OCI-M2 (cell line): Measurements from ENCODE around the gene CCDC50.

Experiments
- DNase-seq: peaks from one replicate; lab custom pipeline; 2025; ENCODE audit not compliant: unreplicated experiment; lab: John Stamatoyannopoulos, UW

Gene CCDC50

DNA sequence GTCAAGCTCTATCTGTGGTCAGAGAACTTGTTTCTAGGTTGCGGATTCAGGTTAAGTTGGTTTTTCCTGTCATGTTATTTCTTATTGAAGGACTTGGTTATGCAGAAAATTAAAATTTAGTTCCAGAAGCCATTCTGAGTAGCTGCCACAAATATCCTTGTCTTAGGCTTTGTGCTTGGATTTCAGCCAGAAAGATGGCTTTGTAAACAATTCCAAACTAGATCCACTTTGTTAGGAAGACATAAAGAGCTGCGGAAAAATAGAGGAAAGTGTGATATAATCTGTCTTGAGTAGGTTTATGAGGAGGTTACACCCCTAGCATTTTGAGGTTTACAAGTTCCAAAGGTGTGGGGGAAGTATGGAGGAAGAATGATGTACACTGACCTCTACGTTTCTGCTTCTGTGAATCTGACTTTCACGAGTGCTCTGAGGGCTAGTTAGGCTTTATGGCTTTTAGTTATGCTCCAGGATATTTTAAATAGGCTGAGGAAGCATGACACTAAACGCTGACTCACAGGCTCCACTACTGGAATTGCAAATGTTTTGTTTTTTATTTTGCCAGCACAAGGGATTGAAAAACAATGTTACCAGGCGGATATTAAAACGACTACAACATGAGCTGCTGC, 47.4 kb downstream of the CCDC50 start:
- no peak for DNase-seq

DNA sequence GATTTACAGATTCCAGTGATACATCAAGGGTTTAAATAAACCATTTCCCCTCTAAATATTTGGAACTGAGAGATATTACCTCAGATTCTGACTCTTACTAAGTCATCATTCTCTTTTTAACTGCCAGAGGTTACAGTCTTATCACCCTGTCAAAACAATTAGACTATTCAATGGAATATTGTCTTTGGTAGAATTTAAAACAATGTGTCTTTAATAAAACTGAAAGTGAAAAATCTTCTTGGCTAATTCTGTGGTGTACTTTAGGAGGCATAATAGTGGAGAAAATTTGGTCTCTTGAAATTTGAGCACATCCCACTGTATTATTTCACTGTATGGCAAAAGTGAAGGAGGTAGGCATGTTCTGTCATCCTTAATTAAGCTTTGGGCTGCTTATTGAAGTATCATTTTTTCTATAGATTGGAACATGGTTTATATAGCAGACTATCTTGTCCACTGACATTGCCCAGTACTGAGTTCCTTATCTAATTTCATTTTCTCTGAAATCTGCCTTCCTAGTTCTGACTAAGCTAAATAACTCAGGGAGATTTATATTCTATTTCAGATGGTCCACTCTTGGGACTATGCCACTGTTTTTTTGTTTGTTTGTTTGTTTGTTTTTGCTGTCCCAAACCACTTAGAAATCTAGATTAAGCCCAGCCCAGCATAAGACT, 49.1 kb downstream of the CCDC50 start:
- no peak for DNase-seq

DNA sequence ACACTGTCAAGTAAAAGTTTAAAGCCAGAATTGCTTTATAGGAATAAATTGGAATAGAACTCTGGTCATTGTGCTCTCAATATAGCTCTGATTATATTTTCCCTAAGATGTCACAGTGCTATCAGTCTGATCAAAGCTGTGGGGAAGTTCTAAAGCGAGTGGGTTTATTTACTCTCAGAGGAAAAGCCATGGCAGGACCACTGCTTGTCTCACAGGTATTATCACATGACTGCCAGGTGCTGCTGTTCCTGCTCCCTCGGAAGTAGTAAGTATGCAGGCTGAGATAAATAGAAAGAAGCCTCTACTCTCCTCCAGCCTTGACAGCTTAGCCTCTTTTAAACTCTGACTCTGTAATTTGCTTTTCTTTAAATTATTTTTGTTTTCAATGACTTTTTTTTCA, 50.3 kb downstream of the CCDC50 start:
- DNase-seq: no peak

DNA sequence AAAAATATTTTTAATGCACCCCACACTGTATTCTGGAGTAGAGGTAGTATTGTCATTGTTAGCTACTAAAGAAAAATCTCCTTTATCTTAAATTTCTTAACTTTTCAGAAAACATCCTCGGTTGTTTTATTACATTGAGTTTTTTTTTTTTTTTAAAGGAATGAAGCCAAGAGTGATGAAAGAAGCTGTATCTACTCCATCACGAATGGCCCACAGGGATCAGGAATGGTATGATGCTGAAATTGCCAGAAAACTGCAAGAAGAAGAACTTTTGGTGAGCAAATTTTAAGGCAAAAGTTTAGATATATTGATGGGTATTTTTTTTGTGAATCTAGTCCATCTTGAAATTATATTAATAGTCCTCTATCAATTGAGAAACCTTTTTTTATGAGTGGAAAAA, 50.8 kb downstream of the CCDC50 start:
- DNase-seq: no peak

DNA sequence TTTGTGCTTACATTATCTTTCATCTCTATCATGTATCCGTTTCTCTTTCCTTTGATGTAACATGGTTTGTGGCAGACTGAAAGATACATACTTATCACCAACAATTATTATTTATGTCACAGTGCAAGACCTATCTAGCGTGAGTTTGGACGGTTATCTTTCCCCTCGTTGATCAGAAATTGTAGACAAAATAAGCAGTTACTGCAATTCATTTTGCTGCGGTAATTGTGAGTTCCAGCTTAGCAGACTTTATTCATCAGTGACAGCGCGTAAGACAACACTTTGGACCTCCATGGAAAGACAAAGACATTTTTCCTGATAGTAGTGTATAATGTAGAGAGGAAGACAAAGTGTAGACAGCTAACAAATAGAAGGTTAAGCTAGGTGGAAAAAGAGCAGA, 52.1 kb downstream of the CCDC50 start:
- DNase-seq: no peak

DNA sequence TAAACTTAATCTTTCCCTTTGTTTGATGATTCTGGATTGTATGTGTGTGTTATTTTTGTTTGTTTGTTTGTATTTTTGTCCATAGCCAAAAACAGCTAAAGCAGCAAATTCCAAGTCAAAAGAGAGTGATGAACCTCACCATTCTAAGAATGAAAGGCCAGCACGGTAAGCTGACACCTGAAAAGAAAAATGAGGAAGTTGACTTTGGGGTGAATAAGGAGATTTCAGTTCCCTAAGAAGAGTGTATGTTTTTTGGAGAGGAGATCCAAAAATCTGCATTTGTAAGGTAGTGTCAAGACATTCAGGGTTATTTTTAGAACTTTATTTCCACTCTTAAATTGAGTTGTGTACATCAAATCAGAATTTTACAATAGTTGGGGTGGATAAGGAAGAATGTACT, 53.5 kb downstream of the CCDC50 start:
- DNase-seq: no peak

DNA sequence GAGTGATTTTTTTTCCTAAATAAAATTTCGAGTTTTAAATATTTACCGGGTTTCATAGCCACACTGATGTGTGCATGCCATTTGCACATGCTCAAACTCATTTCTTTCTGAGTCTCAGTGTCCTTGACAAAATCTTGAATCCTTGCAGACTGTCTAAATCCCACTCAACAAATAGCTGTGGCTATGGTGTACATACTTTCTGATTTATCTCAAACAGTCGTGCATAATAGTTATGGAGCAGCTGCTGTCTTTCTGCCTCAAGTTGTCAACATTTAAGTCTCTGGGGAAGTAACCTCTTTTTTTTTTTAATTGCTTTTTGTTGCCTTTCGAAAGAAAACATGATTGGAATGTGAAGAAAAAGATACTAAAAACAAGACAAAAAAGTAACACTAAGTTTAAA, 53.9 kb downstream of the CCDC50 start:
- no peak for DNase-seq

DNA sequence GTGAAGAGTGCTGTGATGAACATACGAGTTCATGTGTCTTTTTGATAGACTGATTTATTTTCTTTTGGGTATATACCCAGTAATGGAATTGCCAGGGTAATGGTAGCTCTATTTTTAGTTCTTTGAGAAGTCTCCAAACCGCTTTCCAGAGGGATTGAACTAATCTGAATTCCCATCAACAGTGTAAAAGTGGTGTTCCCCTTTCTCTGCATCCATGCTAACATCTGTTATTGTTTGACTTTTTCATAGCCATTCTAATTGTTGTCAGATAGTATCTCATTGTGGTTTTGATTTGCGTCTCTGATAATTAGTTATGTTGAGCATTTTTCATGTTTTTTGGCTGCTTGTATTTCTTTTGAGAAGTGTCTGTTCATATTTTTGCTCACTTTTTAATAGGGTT, 55.9 kb downstream of the CCDC50 start:
- DNase-seq: no peak

DNA sequence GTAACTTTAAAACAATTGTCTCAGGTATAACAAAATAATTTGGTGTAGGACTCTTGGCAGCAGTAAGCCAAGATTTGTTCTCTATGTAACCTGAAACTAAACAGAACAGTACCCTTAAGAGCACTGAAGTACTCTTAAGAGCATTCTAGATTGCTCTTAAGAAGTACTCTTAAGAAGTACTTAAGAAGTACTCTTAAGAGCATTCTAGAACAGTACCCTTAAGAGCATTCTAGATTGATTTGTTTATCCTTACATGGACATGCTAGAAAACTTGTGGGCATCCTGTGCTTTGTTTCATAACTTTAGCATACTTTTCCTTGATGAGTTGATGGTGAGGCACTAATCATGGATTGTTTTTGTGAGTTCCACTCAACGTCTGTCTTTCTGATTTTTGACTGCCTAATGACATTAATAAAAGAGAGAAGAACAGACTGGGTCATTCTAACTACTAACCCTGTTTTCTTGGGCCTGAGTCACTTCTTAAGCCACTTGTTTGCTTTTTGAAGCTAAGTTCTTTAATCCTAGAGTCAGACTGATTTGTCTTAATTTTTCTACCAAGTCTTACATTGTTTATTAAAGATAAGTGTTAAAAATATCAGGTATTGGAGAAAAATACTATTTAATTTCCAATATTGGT, 58.4 kb downstream of the CCDC50 start:
- no peak for DNase-seq

DNA sequence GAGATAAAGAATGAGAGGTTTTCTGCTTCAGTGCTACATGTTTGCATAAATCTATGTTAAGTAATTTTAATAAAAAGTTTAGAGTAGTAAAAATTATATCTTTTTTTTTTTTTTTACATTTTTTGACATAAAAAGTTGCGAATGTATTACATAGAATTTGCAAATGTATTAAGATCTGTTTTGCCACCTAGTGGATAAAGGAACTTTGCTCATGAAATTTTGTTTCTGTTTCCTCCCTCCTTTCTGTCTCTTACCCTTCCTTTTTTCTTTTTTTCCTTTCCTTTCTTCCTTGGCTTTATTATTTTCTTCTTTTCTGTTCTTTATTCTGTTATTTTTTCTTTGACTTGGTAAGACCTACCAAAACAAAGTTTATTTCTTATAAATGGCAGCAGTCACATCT, 59.6 kb downstream of the CCDC50 start:
- DNase-seq: no peak

DNA sequence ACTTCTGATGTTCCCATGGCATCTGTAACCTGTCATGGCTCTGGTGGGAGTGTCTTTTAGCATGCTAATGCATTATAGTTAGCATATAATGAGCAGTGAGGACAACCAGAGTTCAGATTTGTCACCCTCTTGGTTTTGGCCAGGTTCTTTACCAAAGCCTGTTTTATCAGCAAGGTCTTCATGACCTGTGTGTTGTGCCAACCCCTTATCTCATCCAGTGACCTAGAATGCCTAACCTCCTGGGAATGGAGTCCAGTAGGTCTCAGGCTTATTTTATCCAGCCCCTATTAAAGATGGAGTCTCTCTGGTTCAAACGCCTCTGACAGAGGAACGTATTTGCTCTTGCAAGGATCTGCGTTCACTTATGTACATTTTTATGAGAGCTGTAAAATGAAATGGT, 61.4 kb downstream of the CCDC50 start:
- no peak for DNase-seq

DNA sequence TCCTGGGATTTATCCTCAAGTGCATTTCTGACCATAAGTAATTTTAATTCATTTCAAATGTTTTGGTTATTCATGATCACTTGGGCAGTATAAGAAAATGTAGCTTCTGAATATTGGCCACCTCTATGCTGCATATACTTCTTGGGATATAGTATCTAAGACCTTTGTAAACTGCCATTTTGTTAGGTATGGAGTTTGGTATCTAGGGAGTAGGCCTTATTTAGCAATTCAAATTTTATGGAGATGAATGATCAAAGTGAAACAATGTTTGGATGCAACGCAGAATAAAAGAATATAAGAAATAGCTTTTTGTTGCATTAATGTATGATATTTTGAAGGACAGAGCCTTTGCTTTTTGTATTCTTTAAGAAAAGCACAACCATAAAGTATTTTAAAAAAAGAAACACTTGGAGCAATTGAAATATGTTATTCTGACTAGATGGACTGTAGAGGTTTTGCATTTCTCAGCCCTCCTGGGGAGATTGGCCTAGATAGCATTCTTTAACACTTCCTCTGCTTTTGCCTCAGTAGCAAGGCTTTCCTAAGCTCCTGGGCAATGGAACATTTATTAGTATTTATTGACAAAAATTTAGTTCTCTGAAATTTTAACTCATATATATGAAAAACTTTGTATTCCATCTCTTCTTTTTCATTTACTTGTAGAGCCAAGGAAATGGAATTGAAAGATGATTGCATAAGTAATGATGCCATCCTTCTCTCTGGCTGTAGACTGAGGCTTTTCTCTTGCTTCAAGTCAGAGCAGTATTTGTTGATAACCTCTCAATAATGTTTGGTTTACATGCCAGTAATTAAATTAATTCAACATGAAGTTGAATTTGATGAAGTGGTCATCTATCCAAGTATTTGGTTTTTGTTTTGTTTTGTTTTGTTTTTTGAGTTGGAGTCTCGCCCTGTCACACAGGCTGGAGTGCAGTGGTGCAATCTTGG, 62.9 kb downstream of the CCDC50 start:
- DNase-seq: no peak

DNA sequence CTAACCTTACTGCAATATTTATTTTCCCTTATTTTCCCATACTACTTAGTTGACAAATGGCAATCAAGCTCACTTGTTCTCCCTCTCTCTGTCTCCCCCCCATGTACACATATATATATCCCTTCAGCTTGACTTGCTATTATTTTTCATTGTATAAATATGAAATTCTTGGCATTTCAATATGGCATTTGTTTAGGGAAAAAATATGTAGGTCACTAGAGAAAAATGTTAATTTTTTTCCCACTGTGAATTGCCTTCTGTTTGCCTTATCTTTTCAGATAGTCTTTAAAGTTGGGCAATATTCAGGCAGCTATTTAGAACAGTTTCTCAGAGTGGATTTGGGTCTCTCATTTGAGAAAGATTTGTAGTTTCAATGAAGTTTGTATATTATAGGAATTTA, 64.0 kb downstream of the CCDC50 start:
- no peak for DNase-seq

DNA sequence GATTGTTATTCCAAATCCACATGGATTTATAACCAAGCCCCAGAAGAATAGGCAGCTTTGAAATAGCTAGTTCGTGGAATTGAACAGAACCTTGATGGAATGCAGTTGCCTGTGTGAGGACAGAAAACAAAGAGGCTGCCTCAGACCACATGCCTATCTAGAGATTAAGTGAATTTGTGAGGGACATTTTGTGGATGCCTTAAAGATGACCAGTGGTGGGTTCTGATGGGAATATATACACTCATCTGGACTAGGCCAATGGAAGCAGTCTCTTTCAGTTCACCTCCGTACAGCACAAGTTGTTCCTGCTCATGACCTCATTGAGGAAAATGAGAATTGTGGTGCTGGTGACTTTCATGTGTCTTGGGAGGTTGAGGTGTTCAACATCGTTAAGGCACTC, 68.6 kb downstream of the CCDC50 start:
- DNase-seq: no peak

DNA sequence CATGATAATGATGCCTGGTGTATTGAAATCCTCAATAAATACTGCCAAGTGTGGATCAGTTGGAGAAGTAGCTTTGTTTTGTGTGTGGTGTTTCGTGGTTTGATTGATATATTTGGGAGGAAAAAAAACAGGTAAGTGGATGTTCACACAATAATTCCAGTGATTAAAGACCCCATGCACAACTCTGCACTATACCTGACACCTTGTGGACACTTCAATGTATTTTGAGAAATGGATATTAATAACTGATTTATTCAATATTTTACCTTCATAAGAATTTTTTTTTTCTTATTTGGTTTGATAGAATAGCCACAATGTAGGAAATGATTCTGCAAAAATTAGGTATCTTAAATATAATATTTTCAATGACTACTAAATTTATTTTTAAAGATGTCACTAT, 69.4 kb downstream of the CCDC50 start:
- no peak for DNase-seq

DNA sequence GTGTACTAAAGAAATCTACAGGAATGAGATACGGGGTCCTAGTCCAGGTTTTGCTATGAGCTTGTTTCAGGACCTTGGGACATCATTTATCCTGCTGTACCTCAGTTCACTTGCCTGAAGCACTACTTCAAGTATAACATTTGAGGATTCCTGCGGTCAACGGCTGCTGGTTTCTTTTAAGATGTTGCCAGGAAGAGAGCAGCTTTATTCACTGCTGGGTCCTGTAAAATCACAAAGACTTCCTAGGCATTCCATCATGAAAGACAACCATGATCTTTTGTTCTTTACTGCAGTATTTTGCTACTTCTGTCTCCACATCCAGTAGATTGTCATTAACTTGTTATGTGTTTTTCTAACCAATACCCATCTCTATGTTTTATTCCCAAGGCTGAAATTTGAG, 70.7 kb downstream of the CCDC50 start:
- DNase-seq: no peak

DNA sequence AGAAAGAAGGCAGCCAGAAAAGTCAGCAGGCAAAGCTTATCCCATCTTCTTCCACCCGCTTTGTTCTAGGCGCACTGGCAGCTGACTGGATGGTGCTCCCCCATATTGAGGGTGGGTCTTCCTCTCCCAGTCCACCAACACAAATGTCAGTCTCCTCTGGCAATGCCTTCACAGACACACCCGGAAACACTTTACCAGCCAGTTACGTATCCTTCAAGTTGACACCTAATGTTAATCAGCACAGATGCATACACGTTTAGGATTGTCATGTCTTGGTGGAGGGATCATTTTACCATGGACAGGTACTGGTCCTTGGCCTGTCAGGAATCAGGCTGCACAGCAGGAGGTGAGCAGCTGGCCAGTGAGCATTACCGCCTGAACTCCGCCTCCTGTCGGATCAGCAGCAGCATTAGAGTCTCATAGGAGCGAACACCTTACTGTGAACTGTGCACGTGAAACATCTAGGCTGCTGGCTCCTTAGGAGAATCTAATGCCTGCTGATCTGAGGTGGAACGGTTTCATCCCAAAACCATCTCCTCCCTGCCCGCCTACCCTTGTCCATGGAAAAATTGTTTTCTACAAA, 72.7 kb downstream of the CCDC50 start:
- no peak for DNase-seq

DNA sequence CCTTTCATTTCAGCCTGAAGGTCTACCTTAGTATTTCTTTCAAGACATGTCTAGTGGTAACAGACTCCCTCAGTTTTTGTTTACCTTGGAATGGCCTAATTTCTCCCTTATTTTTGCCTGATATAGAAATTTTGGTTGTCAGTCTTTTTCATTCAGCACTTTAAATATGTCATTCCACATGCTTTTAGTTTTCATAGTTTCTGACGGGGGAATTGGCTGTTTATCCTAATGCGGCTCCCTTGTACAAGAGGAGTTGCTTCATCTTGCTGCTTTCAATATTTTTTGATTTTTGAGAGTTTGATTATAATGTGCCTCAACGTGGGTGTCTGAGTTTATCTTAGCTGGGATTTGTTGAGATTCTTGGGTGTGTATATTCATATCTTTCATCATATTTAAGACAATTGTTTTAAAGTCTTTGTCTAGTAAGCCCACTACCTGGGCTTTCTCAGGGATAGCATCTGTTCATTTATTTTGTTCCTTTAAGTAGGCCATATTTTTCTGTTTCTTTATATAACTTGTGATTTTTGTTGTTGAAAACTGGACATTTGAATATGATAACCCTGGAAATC, 80.7 kb downstream of the CCDC50 start:
- no peak for DNase-seq

DNA sequence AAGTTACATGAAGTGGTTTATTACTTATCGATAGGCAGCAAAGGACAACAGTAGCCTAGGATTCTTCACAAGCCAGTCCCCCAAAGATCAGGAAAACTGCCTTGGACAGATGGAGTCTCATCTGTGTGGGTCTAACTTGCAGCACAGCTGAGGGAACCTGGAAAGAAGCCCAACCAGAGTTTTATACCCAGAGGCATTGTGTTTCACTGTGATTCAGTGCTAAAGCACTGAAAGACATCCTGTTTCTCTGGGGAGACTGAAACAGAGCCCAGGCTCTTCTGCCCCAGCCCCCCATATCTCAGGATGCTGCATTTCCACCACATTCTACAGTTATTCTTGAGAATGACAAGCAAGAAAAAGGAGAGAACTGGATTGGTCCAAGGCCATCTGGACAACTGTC, 83.6 kb downstream of the CCDC50 start:
- DNase-seq: no peak

DNA sequence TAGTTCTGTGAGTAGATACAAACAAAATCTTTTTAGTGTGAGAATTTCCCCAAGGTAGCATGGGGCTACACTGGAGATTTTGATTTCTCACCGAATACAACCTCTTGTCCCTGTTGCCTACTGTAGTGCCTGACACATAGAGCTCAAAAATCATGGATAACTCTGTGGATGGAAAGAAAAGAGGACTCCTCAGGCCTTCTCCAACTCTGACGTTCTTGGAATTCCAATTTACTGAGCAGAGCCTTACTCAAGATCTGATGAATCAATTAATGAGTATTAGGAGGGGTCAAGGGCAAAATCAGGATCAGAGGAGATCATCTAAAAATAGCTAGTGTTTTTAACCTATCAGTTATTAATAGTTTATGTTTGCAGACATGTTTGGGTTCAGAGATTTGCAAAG, 85.1 kb downstream of the CCDC50 start:
- DNase-seq: no peak

DNA sequence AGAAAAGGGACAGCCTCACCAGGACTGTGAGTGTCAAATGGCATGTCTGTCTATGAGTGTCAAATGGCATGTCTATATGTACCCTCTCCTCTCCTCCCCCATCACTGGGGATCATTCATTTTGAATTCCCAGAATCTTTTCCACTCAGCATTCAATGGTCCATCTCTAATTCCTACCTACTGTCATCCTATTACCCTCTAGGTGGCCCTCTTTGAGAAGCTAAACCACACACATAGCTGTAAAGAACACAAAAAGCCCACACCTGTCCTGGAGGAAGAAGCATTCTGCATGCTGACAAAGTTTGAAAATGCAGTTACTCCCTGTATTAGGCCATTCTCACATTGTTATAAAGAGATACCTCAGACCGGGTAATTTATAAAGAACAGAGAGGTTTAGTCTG, 85.5 kb downstream of the CCDC50 start:
- DNase-seq: no peak
